Mesodermal cell (in vitro differentiated cells): ENCODE measurements around the gene ADGRB2.
"Not testable (repeated sequence)": the region's sequence is repeated elsewhere in the genome, so short reads cannot be mapped to it uniquely, and the experiment has no call there.

Source experiments
- H3K27ac ChIP-seq: 2 replicates; pipeline ENCODE4 v1.7.0; 2013; ENCODE audit warnings: mild to moderate bottlenecking, low read depth, low read length, moderate library complexity; ENCODE audit not compliant: severe bottlenecking
- H3K36me3 ChIP-seq: 2 replicates; pipeline ENCODE4 v1.7.1; 2013; ENCODE audit warnings: mild to moderate bottlenecking, low read length, moderate library complexity; ENCODE audit not compliant: control insufficient read depth, insufficient read depth
- H3K4me1 ChIP-seq: one replicate; pipeline ENCODE4 v1.7.1; 2013; ENCODE audit warnings: mild to moderate bottlenecking, low read length; ENCODE audit not compliant: insufficient read depth, control insufficient read depth, poor library complexity, severe bottlenecking
- H3K4me3 ChIP-seq: 2 replicates; pipeline ENCODE4 v1.7.0; 2013; ENCODE audit warnings: low read length, control low read depth, mild to moderate bottlenecking; ENCODE audit not compliant: insufficient read depth, poor library complexity, severe bottlenecking; ENCODE audit errors: extremely low read depth
- H3K9me3 ChIP-seq: 2 replicates; pipeline ENCODE4 v1.7.1; 2013; ENCODE audit warnings: mild to moderate bottlenecking, low read length, moderate library complexity; ENCODE audit not compliant: control insufficient read depth
- WGBS, 2 experiments: methylation state at CpG; one replicate each; pipeline ENCODE4 v1.1.5; 2013; ENCODE audit warnings: missing lambda C conversion rate in 2 of 2; ENCODE audit not compliant: insufficient coverage in 2 of 2; 5-methylcytosine and 5-hydroxymethylcytosine counted together

ADGRB2 gene

DNA sequence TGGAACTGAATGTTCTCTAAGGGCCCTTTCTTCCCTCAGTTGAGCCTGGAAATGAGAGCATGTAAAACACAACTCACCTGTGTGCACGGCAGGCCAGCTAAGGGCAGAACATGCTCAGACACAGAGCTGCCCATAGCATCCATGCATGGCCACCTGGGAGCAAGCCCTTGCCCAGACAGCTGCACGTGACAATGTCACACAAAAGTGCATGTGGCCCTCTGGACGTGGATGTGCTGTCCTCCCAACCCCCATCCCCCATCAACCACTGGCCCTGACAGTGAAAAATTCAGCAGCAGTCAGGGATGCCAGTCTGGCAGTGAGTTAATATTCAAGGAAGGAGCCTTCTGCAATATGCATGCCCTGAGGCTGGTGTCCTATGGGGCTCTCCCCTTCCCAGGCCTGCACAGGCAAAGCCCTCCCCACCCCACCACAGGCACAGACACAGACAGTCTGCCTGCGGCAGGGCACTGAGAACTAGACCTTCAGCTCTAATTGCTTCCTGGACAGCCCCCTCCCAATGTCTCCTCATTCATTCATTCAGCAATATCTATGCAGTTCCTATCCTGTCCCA, 45.7 kb downstream of the ADGRB2 start:
- Histone ChIP-seq H3K4me1 (peaks cover 8% of the 10 kb centered on the region), H3K4me3 (no peak overlapping the region), H3K36me3 (no peaks in the 10 kb centered on the region), H3K9me3 (no peaks in the 10 kb centered on the region), H3K27ac (no peak overlapping the region)
- WGBS, 2 experiments, result 88 to 90% methylated on average over 2 to 3 of the region's 4 CpGs

- H3K27ac ChIP-seq, result no peak overlapping the region
These were observed 46.8 kb downstream of the ADGRB2 start for GRCh38 chr1:31717341-31717740.

GRCh38 chr1:31715873-31716220, 48.3 kb downstream of the ADGRB2 start:
- peak overlapping the region; percentile 29 for H3K4me3 ChIP-seq
- H3K4me1 ChIP-seq, result peaks cover 28% of the 10 kb centered on the region
- H3K27ac ChIP-seq, result no peak overlapping the region
- WGBS, 2 experiments, result 11 to 20% methylated on average over 4 of the region's 7 CpGs
- no peaks in the 10 kb centered on the region for H3K9me3 ChIP-seq
- no peaks in the 10 kb centered on the region for H3K36me3 ChIP-seq

More at GRCh38 chr1:31717341-31717740, 46.8 kb downstream of the ADGRB2 start:
- Histone ChIP-seq H3K36me3 (no peaks in the 10 kb centered on the region), H3K4me3 (no peak overlapping the region), H3K4me1 (peaks cover 19% of the 10 kb centered on the region), H3K9me3 (no peaks in the 10 kb centered on the region)
- 90% methylated on average over 5 to 6 of the region's 6 CpGs for WGBS, 2 experiments

DNA sequence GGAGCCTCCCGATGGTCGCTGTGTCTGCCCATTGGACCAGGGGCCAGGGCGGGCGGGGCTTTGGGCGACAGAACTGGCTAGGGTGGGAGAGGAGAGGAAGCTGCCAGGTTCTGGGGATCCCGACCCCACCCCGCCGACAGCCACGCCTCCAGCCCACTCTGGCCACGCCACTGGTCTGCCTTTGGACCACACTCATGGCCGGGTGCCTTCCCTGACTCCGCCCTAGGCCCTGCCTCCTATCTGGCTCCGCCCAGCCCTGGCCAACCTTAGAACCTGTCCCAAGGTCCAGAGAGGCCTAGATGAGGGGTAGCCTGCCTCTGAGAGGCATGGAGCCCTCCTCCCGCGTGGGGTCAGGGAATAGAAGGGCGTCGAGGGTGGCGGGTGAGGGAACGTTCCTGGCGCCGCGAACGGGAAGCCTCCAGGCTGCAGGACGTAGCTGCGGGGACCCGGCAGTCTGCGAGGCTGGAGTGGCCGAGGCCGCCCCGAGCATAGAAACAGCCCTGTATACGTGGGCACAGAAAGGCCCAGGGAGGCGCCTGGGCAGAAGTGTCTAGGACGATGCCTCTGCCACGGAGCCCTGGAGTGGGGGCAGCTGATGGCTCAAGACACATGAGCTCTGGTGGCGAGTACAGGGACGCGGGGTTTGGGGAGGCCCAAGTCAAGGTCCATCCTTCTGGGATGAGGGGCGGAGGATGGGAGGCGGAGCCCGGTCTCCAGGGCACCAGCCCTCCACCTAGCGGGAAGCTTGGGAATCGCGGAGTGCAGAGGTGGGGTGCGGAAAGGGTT, 48.9 kb downstream of the ADGRB2 start:
- H3K4me1 ChIP-seq, result peaks cover 32% of the 10 kb centered on the region
- no peaks in the 10 kb centered on the region for H3K9me3 ChIP-seq
- H3K4me3 ChIP-seq, result peak overlapping the region; percentile 29
- peak overlapping the region; percentile 94 for H3K27ac ChIP-seq
- WGBS, 2 experiments, result 9% methylated on average over 33 to 42 of the region's 44 CpGs
- H3K36me3 ChIP-seq, result no peaks in the 10 kb centered on the region

DNA sequence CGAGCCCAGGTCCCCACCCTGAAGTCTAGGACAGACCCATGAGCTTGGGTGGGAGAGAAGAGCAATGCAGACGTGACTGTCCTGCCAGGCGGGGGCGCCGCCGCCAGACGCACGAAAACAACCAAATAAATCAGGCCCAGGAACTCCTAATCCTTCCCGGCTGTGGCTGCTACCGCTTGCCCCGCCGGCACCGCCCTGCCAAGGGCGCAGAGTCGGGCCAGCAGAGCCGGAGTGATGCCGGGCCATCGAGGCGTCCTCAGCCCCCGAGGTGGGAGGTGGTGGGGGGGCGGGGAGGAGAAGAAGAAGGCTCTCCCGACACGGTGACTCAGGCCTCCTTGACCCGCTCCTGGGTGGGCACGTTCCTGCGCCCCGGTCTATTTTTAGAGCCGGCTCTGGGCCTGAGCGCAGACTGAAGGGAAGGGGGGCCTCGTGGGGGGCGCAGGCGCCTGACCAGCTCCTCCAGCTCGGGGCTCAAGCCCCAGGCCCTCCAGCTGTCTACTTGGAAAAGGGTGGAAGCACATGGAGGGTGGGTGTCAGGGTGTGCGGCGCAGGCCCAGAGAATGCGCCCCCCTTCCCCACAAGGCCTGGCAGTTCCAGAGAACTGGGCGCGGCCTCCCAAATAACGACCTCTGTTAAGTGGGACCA, 49.6 kb downstream of the ADGRB2 start:
- peaks cover 32% of the 10 kb centered on the region for H3K4me1 ChIP-seq
- 5 to 7% methylated on average over 11 to 15 of the region's 39 CpGs for WGBS, 2 experiments
- no peaks in the 10 kb centered on the region for H3K36me3 ChIP-seq
- H3K27ac ChIP-seq, result peak overlapping the region; percentile 94
- H3K4me3 ChIP-seq, result peak overlapping the region; percentile 29
- no peaks in the 10 kb centered on the region for H3K9me3 ChIP-seq

- H3K36me3 ChIP-seq, result no peaks in the 10 kb centered on the region
- H3K4me1 ChIP-seq, result peaks cover 43% of the 10 kb centered on the region
- no peaks in the 10 kb centered on the region for H3K9me3 ChIP-seq
- H3K27ac ChIP-seq, result peak overlapping the region; percentile 92
- no peak overlapping the region for H3K4me3 ChIP-seq
- WGBS, 2 experiments, result 50% methylated on average over 1 of the region's 1 CpG; no CpG with 5 or more reads in 1 of the 2 experiments
These were observed 51.5 kb downstream of the ADGRB2 start for GRCh38 chr1:31712630-31713029.

- WGBS, 2 experiments, result 46 to 75% methylated on average over 1 to 2 of the region's 4 CpGs
- H3K27ac ChIP-seq, result peak overlapping the region; percentile 92
- H3K4me1 ChIP-seq, result peaks cover 47% of the 10 kb centered on the region
- no peak overlapping the region for H3K4me3 ChIP-seq
- H3K9me3 ChIP-seq, result no peaks in the 10 kb centered on the region
- no peaks in the 10 kb centered on the region for H3K36me3 ChIP-seq
These were observed 52.1 kb downstream of the ADGRB2 start for GRCh38 chr1:31712068-31712467.

DNA sequence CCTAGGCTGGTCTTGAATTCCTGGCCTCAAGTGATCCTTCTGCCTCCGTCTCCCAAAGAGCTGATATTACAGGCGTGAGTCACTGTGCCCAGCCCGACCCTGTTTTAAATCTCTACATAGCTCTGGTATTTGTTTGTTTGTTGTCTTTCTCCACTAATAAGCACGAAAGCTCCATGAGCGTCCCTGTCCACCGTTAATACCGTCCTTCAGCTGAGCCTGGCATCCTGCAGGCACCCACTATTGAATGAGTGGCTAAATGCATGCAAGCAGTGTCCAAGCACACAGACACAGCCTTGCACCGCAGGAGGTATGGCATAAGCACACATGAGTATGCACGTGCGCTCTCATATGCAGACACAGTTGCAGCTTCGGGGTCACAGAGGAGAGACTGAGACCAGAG, 55.8 kb downstream of the ADGRB2 start:
- 76 to 81% methylated on average over 8 to 10 of the region's 11 CpGs for WGBS, 2 experiments
- no peaks in the 10 kb centered on the region for H3K9me3 ChIP-seq
- no peak overlapping the region for H3K4me3 ChIP-seq
- H3K36me3 ChIP-seq, result no peaks in the 10 kb centered on the region
- peak overlapping the region; percentile 66 for H3K27ac ChIP-seq
- peaks cover 62% of the 10 kb centered on the region for H3K4me1 ChIP-seq

GRCh38 chr1:31707711-31708110, 56.4 kb downstream of the ADGRB2 start:
- H3K4me1 ChIP-seq, result peaks cover 56% of the 10 kb centered on the region
- H3K9me3 ChIP-seq, result no peaks in the 10 kb centered on the region
- no peaks in the 10 kb centered on the region for H3K36me3 ChIP-seq
- 71 to 76% methylated on average over 5 of the region's 5 CpGs for WGBS, 2 experiments
- H3K27ac ChIP-seq, result peak overlapping the region; percentile 63
- H3K4me3 ChIP-seq, result no peak overlapping the region

DNA sequence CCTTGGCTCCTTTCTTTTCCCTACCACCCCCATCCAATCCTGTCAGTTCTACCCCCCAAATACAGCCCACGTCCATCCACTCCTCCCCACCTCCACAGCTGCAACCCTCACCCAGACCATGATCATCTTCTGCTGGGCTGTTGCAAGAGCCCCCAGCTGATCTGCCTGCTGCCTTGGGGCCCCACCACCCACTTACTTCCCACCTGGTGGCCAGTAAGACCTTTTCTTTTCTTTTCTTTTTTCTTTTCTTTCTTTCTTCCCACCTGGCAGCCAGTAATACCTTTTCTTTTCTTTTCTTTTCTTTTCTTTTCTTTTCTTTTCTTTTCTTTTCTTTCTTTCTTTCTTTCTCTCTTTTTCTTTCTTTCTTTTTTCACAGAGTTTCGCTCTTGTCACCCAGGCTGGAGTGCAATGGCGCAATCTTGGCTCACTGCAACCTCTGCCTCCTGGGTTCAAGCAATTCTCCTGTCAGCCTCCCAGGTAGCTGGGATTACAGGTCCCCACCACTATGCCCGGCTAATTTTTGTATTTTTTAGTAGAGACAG, 57.0 kb downstream of the ADGRB2 start:
- WGBS, 2 experiments, result 85 to 92% methylated on average over 3 to 4 of the region's 4 CpGs
- not testable (repeated sequence) for H3K4me3 ChIP-seq, H3K36me3 ChIP-seq, H3K27ac ChIP-seq, H3K9me3 ChIP-seq
- peaks cover 55% of the 10 kb centered on the region for H3K4me1 ChIP-seq
